ENCODE results near the gene VASP. TPM values are rescaled to one million over a fixed set of nuclear protein-coding genes. Genes with fewer than 3 reads are reported as not detected.
A peak's percentile ranks its signal among the peaks of the same experiment; 100 is the strongest.

Gene VASP
- total and polyA plus RNA-seq, 9 of the 15 experiments (the other 6 are each of a cell fraction or from before 2014, with no cell fraction given), result 16.7 to 261 (median 112) TPM

DNA sequence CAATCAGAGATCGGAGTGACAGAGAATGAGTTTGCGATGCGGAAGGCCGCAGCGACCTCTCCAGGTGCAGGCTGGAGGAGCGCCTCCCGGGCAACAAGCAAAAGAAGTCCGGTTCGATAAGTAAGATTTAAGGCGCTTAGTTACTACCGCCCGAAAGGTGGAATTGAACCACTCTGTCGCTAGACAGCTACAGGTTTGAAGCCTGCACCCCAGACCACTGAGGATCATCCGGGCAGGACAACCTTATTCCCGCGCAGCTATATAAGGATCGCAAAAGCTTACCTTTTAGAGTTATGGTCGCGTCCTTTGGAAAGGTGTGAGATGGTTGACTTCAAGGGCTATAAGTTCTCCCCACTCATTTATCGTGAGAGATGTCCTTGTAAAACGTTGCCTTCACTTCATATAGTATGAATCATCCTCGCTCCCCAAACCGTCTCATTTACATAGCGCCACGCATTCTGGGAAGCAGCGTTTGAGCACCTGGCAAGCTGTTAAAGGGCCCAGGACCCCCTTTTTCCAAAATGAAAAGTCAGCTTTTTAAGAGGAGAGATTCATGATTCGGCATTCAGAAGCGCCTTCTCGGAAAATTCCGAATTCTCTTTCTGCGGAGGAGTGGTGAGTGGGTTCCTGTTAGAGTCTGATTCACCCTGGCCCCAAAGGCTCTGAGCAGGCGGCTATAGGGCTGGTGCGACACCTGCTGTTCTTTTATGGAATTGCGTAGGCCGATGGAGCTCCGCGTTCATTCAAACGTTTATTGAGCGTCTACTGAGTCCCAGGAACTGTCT is 28.6 kb upstream of the VASP start (continued):
- TF ChIP-seq, protein P1, sequence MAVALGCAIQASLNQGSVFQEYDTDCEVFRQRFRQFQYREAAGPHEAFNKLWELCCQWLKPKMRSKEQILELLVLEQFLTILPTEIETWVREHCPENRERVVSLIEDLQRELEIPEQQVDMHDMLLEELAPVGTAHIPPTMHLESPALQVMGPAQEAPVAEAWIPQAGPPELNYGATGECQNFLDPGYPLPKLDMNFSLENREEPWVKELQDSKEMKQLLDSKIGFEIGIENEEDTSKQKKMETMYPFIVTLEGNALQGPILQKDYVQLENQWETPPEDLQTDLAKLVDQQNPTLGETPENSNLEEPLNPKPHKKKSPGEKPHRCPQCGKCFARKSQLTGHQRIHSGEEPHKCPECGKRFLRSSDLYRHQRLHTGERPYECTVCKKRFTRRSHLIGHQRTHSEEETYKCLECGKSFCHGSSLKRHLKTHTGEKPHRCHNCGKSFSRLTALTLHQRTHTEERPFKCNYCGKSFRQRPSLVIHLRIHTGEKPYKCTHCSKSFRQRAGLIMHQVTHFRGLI (CRISPR knock-in tag; IDR thresholded peaks at IDR 0.05), result no peak
- TF ChIP-seq ZNF197 (CRISPR knock-in tag; IDR thresholded peaks at IDR 0.05; ENCODE audit: low read depth), result no peak
- TF ChIP-seq SMAD3 (CRISPR knock-in tag; conservative IDR thresholded peaks at IDR 0.05), result no peak; the same call in 1 of the 2 replicates
- TF ChIP-seq CTBP1 (IDR thresholded peaks at IDR 0.05; ENCODE audit: borderline replicate concordance), result peak; percentile 92
- TF ChIP-seq POLR2AphosphoS5 (IDR thresholded peaks at IDR 0.05; ENCODE audit: control insufficient read depth, insufficient read depth, low read depth, low read length), result peak; percentile 65; the same call in 1 of the 2 replicates
- no peak for TF ChIP-seq ATF1 (CRISPR knock-in tag; IDR thresholded peaks at IDR 0.05)
- peak; percentile 84 for TF ChIP-seq ATF1 (tag; IDR thresholded peaks at IDR 0.05)
- peak; percentile 24; the same call in 1 of the 2 replicates for TF ChIP-seq MEF2A (IDR thresholded peaks at IDR 0.05; ENCODE audit: control insufficient read depth, low read depth, low read length)
- TF ChIP-seq, protein P2, sequence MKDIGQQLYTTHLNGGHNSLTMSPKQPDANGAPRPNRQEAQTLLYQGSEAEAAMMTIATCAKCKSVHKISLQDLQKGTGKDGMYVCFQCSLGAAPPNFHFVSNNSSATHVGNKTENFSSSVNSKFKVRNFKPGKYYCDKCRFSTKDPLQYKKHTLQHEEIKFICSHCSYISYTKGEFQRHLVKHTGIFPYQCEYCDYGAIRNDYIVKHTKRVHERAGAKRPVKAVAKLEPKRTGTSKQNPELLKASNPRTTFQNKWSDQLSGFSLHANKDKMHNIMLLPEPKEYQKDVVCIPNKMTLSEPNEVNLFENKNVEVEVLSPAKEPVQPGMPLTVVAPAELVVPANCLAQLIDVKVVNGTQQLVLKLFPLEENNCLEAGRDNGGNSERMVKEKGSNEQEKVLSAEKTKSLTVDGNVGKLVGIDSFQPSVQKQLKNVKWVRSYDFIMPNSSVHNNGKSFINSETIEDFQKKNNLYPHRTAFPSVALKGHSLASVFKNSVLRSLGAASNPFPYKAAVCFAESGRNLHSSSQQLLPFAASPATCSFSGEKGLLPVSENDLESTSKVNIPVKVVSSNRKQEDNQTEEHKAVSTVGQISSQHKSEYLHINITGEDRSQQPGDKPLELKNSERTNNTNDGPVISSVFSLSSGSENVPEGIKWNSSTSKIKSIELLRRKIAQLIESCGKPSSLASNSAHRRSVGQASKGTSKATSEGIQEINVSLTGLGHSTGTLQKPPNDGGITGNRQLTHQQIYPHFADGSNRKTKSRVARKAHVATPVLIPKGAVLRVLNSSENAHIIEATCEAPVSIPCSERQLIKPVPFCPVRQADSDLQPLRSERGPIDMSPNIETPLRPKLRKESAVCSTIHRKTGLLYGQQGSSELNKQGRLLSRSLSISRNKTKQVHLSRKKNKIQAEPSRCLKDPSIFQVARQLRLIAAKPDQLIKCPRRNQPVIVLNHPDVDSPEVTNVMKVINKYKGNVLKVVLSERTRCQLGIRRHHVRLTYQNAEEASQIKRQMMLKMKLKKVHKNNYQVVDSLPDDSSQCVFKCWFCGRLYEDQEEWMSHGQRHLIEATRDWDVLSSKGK (CRISPR knock-in tag; IDR thresholded peaks at IDR 0.05), result 0 out of 2 replicates have a peak, but pooled peaks have one; percentile 15
- TF ChIP-seq PCBP1 (IDR thresholded peaks at IDR 0.05; ENCODE audit: low read depth, low read length, poor library complexity, severe bottlenecking), result no peak
- TF ChIP-seq, protein P3, sequence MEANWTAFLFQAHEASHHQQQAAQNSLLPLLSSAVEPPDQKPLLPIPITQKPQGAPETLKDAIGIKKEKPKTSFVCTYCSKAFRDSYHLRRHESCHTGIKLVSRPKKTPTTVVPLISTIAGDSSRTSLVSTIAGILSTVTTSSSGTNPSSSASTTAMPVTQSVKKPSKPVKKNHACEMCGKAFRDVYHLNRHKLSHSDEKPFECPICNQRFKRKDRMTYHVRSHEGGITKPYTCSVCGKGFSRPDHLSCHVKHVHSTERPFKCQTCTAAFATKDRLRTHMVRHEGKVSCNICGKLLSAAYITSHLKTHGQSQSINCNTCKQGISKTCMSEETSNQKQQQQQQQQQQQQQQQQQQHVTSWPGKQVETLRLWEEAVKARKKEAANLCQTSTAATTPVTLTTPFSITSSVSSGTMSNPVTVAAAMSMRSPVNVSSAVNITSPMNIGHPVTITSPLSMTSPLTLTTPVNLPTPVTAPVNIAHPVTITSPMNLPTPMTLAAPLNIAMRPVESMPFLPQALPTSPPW (CRISPR knock-in tag; IDR thresholded peaks at IDR 0.05), result peak; percentile 63
- peak; percentile 5 for TF ChIP-seq ZFP36 (IDR thresholded peaks at IDR 0.05; ENCODE audit: low read depth, low read length, partially characterized antibody)
- TF ChIP-seq BRF1 (IDR thresholded peaks at IDR 0.05; ENCODE audit: borderline replicate concordance, extremely low read depth, insufficient read length), result no peak
- TF ChIP-seq, protein P4, sequence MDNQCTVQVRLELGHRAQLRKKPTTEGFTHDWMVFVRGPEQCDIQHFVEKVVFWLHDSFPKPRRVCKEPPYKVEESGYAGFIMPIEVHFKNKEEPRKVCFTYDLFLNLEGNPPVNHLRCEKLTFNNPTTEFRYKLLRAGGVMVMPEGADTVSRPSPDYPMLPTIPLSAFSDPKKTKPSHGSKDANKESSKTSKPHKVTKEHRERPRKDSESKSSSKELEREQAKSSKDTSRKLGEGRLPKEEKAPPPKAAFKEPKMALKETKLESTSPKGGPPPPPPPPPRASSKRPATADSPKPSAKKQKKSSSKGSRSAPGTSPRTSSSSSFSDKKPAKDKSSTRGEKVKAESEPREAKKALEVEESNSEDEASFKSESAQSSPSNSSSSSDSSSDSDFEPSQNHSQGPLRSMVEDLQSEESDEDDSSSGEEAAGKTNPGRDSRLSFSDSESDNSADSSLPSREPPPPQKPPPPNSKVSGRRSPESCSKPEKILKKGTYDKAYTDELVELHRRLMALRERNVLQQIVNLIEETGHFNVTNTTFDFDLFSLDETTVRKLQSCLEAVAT (IDR thresholded peaks at IDR 0.05), result 0 out of 4 replicates have a peak, but pooled peaks of 1 of the 2 experiments have one; percentile 2
- TF ChIP-seq ZNF175 (CRISPR knock-in tag; IDR thresholded peaks at IDR 0.05; ENCODE audit: low read depth), result no peak; the same call in 1 of the 2 replicates
- TF ChIP-seq FOXK1 (CRISPR knock-in tag; IDR thresholded peaks at IDR 0.05; ENCODE audit: borderline replicate concordance), result peak; percentile 69; the same call in 1 of the 2 replicates
- TF ChIP-seq FOS (IDR thresholded peaks at IDR 0.05; ENCODE audit: extremely low read depth, insufficient read length), result no peak
- peak; percentile 64; the same call in 1 of the 2 replicates for TF ChIP-seq HEY1 (CRISPR knock-in tag; IDR thresholded peaks at IDR 0.05; ENCODE audit: borderline replicate concordance)
- no peak for TF ChIP-seq POU5F1 (IDR thresholded peaks at IDR 0.05; ENCODE audit: borderline replicate concordance, low read depth, low read length, partially characterized antibody)

Measured in K562 (cell line).